Liver (tissue), 3 donors: ENCODE results near the gene SPAST.

Experiments used
- CTCF ChIP-seq: fragments of 150-350 bp; IDR thresholded peaks from 2 replicates; pipeline ENCODE4 v1.5.1; 2017; ENCODE audit warnings: improper control_type of control experiment, low read depth, low read length; ENCODE audit not compliant: missing input control
- FOXA1 ChIP-seq: IDR thresholded peaks from 2 replicates; pipeline ENCODE4 v1.6.1; 2016; ENCODE audit warnings: antibody characterized with exemption
- TAF1 ChIP-seq: conservative IDR thresholded peaks from 2 replicates; pipeline ENCODE4 v1.6.1; 2016; ENCODE audit warnings: antibody characterized with exemption, mild to moderate bottlenecking
- YY1 ChIP-seq: IDR thresholded peaks from 2 replicates; pipeline ENCODE4 v1.6.1; 2016; ENCODE audit warnings: antibody characterized with exemption, mild to moderate bottlenecking
- donor health status: healthy.
- donor health status: healthy.

GRCh38 chr2:32172870-32173269 lies 109.5 kb downstream of the SPAST start:
- TF ChIP-seq CTCF (no peak), YY1 (no peak), FOXA1 (no peak), TAF1 (no peak)
